Effector memory CD4-positive, alpha-beta T cell (primary cell): ENCODE measurements around the gene ATG13.

ENCODE experiments used
- DNase-seq, 3 donors: peaks; one replicate each; pipeline ENCODE4 v3.0.0-alpha.2; 2020
- H3K27ac ChIP-seq: 2 replicates; pipeline ENCODE4 v1.7.0; 2013; ENCODE audit warnings: mild to moderate bottlenecking, low read length, moderate library complexity; ENCODE audit not compliant: insufficient read depth, poor library complexity, severe bottlenecking
- H3K27me3 ChIP-seq: replicated peaks from 2 replicates; pipeline ENCODE4 v1.7.0; 2013; ENCODE audit warnings: mild to moderate bottlenecking, low read length; ENCODE audit not compliant: insufficient read depth, control insufficient read depth, poor library complexity, severe bottlenecking
- H3K36me3 ChIP-seq: 2 replicates; pipeline ENCODE4 v1.7.0; 2013; ENCODE audit warnings: mild to moderate bottlenecking, low read length, moderate library complexity; ENCODE audit not compliant: control insufficient read depth, insufficient read depth
- H3K4me1 ChIP-seq: 2 replicates; pipeline ENCODE4 v1.7.0; 2013; ENCODE audit warnings: low read length, mild to moderate bottlenecking; ENCODE audit not compliant: control insufficient read depth, insufficient read depth, poor library complexity, severe bottlenecking
- H3K4me3 ChIP-seq: 2 replicates; pipeline ENCODE4 v1.7.0; 2013; ENCODE audit warnings: low read length, low read depth, mild to moderate bottlenecking; ENCODE audit not compliant: insufficient read depth, poor library complexity, severe bottlenecking
- H3K9me3 ChIP-seq: 2 replicates; pipeline ENCODE4 v1.7.0; 2013; ENCODE audit warnings: mild to moderate bottlenecking, low read length, moderate library complexity; ENCODE audit not compliant: control insufficient read depth

ATG13 gene

GRCh38 chr11:46641639-46642038, 24.3 kb downstream of the ATG13 start:
- H3K4me1 ChIP-seq, result no peaks in the 10 kb centered on the region
- H3K36me3 ChIP-seq, result peaks cover 36% of the 10 kb centered on the region
- no peak overlapping the region for H3K4me3 ChIP-seq

DNA sequence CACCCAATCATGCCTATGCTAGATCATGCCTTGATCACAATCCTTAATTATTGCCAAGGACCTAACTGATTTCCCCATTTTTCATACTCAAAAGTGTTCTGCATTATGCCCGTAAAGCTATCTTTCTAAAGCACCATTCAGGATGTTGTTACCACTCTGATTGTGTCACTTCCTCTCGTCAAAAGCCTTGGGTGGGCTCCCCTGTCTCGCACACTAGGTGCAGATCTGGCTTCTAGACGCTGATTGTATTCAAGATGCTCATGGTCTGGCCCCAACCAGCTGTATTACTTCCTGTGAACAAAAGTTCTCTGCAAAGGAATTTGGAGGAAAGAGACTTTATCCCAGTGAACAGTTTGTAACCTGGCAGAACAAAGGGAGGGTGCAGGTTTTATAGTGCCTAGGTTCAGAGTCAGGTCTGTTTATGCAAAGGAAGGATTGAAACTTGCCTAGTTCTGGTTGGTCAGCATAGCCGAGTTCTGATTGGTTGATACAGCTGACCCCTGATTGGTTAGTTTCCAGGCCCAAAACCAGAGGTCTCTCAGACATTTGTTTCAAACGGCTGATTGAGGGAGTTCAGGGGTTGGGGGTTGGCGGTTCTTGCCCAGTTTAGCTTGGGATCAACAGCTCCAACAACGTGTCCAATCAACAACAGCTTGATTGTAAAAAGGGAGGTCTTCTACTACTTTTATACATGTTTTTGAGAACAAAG, 25.4 kb downstream of the ATG13 start:
- H3K27ac ChIP-seq, result no peak overlapping the region

More at GRCh38 chr11:46641639-46642038, 24.3 kb downstream of the ATG13 start:
- Histone ChIP-seq H3K27me3 (no peaks in the 10 kb centered on the region), H3K27ac (no peak overlapping the region), H3K9me3 (no peaks in the 10 kb centered on the region)
- DNase-seq, result no peak

DNA sequence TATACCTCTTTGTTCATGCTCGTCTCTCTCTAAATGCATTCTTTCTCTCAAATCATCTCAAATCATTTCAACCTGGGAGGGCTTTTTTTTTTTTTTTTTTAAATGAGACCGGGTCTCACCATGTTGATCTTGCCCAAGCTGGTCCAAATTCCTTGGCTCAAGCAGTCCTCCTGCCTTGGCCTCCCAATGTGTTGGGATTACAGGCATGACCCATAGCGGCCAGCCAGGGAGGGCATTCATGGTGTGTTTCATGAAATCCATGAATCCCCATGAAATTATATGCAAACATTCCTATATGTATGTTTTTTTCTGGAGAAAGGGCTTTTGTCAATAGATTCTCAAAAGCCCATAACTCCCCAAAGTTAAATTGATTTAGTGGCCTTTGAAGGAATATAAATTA, 26.2 kb downstream of the ATG13 start:
- Histone ChIP-seq H3K4me1 (no peaks in the 10 kb centered on the region), H3K36me3 (peaks cover 48% of the 10 kb centered on the region), H3K4me3 (no peak overlapping the region), H3K27ac (no peak overlapping the region), H3K27me3 (no peaks in the 10 kb centered on the region), H3K9me3 (no peaks in the 10 kb centered on the region)
- DNase-seq, result no peak

More for the DNA sequence above, 25.4 kb downstream of the ATG13 start:
- Histone ChIP-seq H3K36me3 (peaks cover 41% of the 10 kb centered on the region), H3K4me1 (no peaks in the 10 kb centered on the region), H3K27me3 (no peaks in the 10 kb centered on the region), H3K9me3 (no peaks in the 10 kb centered on the region), H3K4me3 (no peak overlapping the region)
- DNase-seq, result no peak

DNA sequence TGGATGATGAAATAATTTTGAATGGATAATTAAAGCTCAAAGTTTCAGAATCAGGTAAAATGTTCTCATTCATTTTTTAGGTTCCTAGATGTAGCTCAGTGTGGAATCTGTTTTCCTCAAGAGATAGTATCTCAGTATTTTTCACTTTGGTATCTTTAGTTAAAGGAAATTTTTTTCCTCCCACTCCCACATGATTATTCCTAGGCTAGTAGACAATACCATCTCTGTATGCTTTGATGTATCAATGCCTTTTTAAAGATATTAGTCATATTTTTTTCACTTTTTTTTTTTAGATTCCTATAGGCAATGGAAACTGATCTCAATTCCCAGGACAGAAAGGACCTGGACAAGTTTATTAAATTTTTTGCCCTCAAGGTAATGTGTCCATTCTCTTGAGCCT, 26.6 kb downstream of the ATG13 start:
- Histone ChIP-seq H3K4me1 (no peaks in the 10 kb centered on the region), H3K27me3 (no peaks in the 10 kb centered on the region), H3K4me3 (no peak overlapping the region), H3K9me3 (no peaks in the 10 kb centered on the region), H3K36me3 (peaks cover 49% of the 10 kb centered on the region), H3K27ac (no peak overlapping the region)
- DNase-seq, result no peak

- DNase-seq, result no peak
- Histone ChIP-seq H3K36me3 (peaks cover 75% of the 10 kb centered on the region), H3K9me3 (no peaks in the 10 kb centered on the region), H3K4me3 (no peak overlapping the region), H3K27ac (no peak overlapping the region), H3K27me3 (no peaks in the 10 kb centered on the region), H3K4me1 (no peaks in the 10 kb centered on the region)
Observed at GRCh38 chr11:46649180-46649738, 31.9 kb downstream of the ATG13 start.

GRCh38 chr11:46655631-46656030, 38.3 kb downstream of the ATG13 start:
- Histone ChIP-seq H3K9me3 (no peaks in the 10 kb centered on the region), H3K4me1 (no peaks in the 10 kb centered on the region), H3K27me3 (no peaks in the 10 kb centered on the region), H3K27ac (no peak overlapping the region), H3K36me3 (peaks cover 76% of the 10 kb centered on the region), H3K4me3 (no peak overlapping the region)
- no peak for DNase-seq

- Histone ChIP-seq H3K27ac (no peak overlapping the region), H3K36me3 (peaks cover 74% of the 10 kb centered on the region)
- DNase-seq, result no peak
Observed at GRCh38 chr11:46657186-46657585, 39.8 kb downstream of the ATG13 start.

GRCh38 chr11:46658259-46658658, 40.9 kb downstream of the ATG13 start:
- no peak for DNase-seq
- Histone ChIP-seq H3K9me3 (no peaks in the 10 kb centered on the region), H3K4me1 (no peaks in the 10 kb centered on the region), H3K36me3 (peaks cover 74% of the 10 kb centered on the region), H3K4me3 (no peak overlapping the region), H3K27ac (no peak overlapping the region), H3K27me3 (no peaks in the 10 kb centered on the region)

More at GRCh38 chr11:46657186-46657585, 39.8 kb downstream of the ATG13 start:
- Histone ChIP-seq H3K9me3 (no peaks in the 10 kb centered on the region), H3K4me1 (no peaks in the 10 kb centered on the region), H3K27me3 (no peaks in the 10 kb centered on the region), H3K4me3 (no peak overlapping the region)

DNA sequence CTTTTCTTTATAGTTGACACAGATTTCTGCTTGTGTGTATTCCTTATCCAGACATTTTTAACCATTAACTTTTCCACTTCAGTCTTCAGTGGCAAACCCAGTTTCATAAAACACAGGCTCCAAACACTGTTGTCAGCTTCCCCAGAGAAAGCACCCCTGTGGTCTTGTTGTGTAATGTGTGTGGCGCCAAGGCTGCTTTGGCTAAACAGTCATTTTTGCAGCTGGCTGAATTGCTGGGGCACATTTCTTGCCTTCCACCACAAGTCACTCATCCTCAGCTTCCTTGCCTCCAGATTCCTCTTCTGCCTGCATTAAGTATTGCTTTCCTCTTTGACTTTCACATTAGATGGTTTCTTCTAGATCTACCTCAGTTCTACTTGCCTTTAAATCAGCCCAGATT, 42.6 kb downstream of the ATG13 start:
- DNase-seq, result no peak
- H3K9me3 ChIP-seq, result no peaks in the 10 kb centered on the region
- H3K4me3 ChIP-seq, result no peak overlapping the region
- no peak overlapping the region for H3K27ac ChIP-seq
- H3K27me3 ChIP-seq, result no peaks in the 10 kb centered on the region
- no peaks in the 10 kb centered on the region for H3K4me1 ChIP-seq
- peaks cover 75% of the 10 kb centered on the region for H3K36me3 ChIP-seq

- H3K27me3 ChIP-seq, result no peaks in the 10 kb centered on the region
- H3K9me3 ChIP-seq, result no peaks in the 10 kb centered on the region
- peaks cover 73% of the 10 kb centered on the region for H3K36me3 ChIP-seq
- H3K27ac ChIP-seq, result no peak overlapping the region
- no peak overlapping the region for H3K4me3 ChIP-seq
- DNase-seq, result no peak
- H3K4me1 ChIP-seq, result no peaks in the 10 kb centered on the region
Observed at GRCh38 chr11:46661836-46662235, 44.5 kb downstream of the ATG13 start.
